ENCODE measurements around the gene GAB1.

GAB1 gene

GRCh38 chr4:143336781-143337599, at the start of gene GAB1:
Gene GAB1 (plus strand): TSS chr4:143336876. CDS start chr4:143337189, 313 bp downstream.
- DNase-seq (ENCODE audit: low read depth), result no peak

- DNase-seq (ENCODE audit: low read depth), result no peak
Observed at GRCh38 chr4:143287572-143287923, 49.1 kb upstream of the GAB1 start.

- DNase-seq (ENCODE audit: low read depth), result no peak
Observed at GRCh38 chr4:143288171-143288570, 48.5 kb upstream of the GAB1 start.

- DNase-seq (ENCODE audit: low read depth), result no peak
Observed at GRCh38 chr4:143289370-143289769, 47.3 kb upstream of the GAB1 start.

- DNase-seq (ENCODE audit: low read depth), result no peak
Observed at GRCh38 chr4:143291314-143291713, 45.4 kb upstream of the GAB1 start.

GRCh38 chr4:143292858-143293257, 43.8 kb upstream of the GAB1 start:
- DNase-seq (ENCODE audit: low read depth), result no peak

GRCh38 chr4:143294310-143294709, 42.4 kb upstream of the GAB1 start:
- DNase-seq (ENCODE audit: low read depth), result no peak

GRCh38 chr4:143294710-143295275, 41.9 kb upstream of the GAB1 start:
- DNase-seq (ENCODE audit: low read depth), result no peak

- no peak for DNase-seq (ENCODE audit: low read depth)
Observed at GRCh38 chr4:143296397-143297067, 40.1 kb upstream of the GAB1 start.

- DNase-seq (ENCODE audit: low read depth), result no peak
Observed at GRCh38 chr4:143300860-143301259, 35.8 kb upstream of the GAB1 start.

- DNase-seq (ENCODE audit: low read depth), result no peak
Observed at GRCh38 chr4:143302536-143302935, 34.1 kb upstream of the GAB1 start.

- DNase-seq (ENCODE audit: low read depth), result no peak
Observed at GRCh38 chr4:143306788-143307187, 29.9 kb upstream of the GAB1 start.

- no peak for DNase-seq (ENCODE audit: low read depth)
Observed at GRCh38 chr4:143307531-143307930, 29.1 kb upstream of the GAB1 start.

GRCh38 chr4:143308377-143308776, 28.3 kb upstream of the GAB1 start:
- no peak for DNase-seq (ENCODE audit: low read depth)

GRCh38 chr4:143311924-143312323, 24.8 kb upstream of the GAB1 start:
- DNase-seq (ENCODE audit: low read depth), result no peak

- no peak for DNase-seq (ENCODE audit: low read depth)
Observed at GRCh38 chr4:143313521-143313920, 23.2 kb upstream of the GAB1 start.

- no peak for DNase-seq (ENCODE audit: low read depth)
Observed at GRCh38 chr4:143313996-143314395, 22.7 kb upstream of the GAB1 start.

- DNase-seq (ENCODE audit: low read depth), result no peak
Observed at GRCh38 chr4:143320113-143320512, 16.6 kb upstream of the GAB1 start.

- DNase-seq (ENCODE audit: low read depth), result no peak
Observed at GRCh38 chr4:143326735-143327134, 9.9 kb upstream of the GAB1 start.

- no peak for DNase-seq (ENCODE audit: low read depth)
Observed at GRCh38 chr4:143329985-143330384, 6.7 kb upstream of the GAB1 start.

GRCh38 chr4:143335979-143336780, 496 bp upstream of the GAB1 start:
- DNase-seq (ENCODE audit: low read depth), result peak; percentile 89

GRCh38 chr4:143337600-143338287, 1.1 kb downstream of the GAB1 start:
- DNase-seq (ENCODE audit: low read depth), result no peak
